Measurements from ENCODE around the gene SLC6A3.

SLC6A3 gene

DNA sequence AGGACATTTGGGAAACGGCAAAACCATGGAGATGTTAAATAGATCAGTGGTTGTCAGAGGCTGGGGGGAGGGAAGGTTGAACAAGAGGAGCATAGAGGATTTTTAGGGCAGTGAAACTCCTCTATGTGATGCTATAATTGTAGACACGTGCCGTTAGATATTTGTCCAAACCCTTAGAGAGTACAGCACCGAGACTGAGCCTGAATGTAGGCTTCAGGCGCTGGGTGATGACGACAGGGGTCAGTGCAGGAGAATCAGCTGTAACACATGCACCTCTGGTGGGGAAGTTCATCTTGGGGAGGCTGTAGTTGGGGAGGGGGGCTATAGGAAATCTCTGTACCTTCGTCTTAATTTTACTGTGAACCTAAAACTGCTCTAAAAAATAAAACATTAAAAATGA, 78.1 kb downstream of the SLC6A3 start:
- TF ChIP-seq, protein P1, sequence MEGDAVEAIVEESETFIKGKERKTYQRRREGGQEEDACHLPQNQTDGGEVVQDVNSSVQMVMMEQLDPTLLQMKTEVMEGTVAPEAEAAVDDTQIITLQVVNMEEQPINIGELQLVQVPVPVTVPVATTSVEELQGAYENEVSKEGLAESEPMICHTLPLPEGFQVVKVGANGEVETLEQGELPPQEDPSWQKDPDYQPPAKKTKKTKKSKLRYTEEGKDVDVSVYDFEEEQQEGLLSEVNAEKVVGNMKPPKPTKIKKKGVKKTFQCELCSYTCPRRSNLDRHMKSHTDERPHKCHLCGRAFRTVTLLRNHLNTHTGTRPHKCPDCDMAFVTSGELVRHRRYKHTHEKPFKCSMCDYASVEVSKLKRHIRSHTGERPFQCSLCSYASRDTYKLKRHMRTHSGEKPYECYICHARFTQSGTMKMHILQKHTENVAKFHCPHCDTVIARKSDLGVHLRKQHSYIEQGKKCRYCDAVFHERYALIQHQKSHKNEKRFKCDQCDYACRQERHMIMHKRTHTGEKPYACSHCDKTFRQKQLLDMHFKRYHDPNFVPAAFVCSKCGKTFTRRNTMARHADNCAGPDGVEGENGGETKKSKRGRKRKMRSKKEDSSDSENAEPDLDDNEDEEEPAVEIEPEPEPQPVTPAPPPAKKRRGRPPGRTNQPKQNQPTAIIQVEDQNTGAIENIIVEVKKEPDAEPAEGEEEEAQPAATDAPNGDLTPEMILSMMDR (IDR thresholded peaks at IDR 0.05; ENCODE audit: control insufficient read depth, insufficient read depth, low read depth, low read length, missing control alignments), result no peak
- DNase-seq (ENCODE audit: low read depth), result no peak
- no peak overlapping the region for H3K4me3 ChIP-seq (ENCODE audit: control insufficient read depth, low read depth, low read length)

DNA sequence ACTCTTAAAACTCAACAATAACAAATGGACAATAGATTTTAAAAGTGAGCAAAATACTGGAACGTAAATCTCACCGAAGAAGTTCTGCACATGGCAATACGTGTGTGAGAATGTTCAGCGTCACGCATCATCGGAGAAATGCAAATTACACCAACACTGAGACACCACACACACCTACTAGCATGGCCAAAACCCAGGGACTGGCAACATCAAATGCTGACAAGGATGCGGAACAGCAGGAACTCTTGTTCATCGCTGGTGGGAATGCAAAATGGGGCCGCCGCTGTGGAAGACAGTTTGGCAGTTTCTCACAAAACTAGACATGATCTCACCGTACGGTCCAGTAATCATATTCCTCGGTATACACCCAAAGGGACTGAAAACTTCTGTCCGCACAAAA, 78.7 kb downstream of the SLC6A3 start:
- no peak overlapping the region for H3K4me3 ChIP-seq (ENCODE audit: control insufficient read depth, low read depth, low read length)
- DNase-seq (ENCODE audit: low read depth), result no peak
- TF ChIP-seq, protein P1 (IDR thresholded peaks at IDR 0.05; ENCODE audit: control insufficient read depth, insufficient read depth, low read depth, low read length, missing control alignments), result no peak

DNA sequence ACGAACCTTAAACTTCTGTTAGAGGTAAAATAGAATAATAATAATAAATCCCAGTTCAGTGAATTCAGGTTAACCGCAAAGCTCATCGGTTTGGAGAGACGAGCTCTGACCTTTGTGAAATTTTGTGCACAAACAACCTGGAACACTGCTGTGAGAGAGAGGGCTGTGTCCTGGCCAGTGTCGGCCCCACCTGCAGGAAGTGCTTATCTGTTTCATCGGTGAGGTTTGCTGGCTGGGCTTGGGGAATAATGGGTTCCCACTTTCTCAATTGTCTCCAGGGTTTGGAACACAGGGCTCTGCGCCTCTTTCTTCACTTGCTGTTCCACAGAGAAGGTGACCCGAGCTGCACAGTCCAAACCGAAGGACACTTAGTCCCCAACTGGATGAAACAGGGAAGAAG, 81.0 kb downstream of the SLC6A3 start:
- TF ChIP-seq, protein P1 (IDR thresholded peaks at IDR 0.05; ENCODE audit: control insufficient read depth, insufficient read depth, low read depth, low read length, missing control alignments), result no peak
- DNase-seq (ENCODE audit: low read depth), result no peak
- H3K4me3 ChIP-seq (ENCODE audit: control insufficient read depth, low read depth, low read length), result no peak overlapping the region

DNA sequence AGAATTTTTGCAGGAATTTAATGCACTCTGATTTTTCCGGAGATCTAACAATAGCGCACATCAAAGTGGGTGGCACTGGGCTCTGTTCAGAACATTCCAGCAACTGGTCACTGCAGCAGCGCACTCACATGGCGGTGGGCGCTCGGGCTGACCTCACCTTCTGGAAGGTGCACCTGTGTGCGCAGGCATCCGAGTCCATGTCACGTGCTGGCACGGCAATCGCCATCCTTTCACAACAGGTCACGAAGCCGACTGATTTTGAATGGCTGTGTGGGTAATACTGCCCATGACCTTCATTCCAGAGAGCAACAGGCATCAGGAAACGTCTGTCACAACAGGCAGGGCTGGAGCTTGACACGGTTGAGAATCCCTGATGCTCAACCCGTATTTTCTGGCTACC, 81.7 kb downstream of the SLC6A3 start:
- TF ChIP-seq, protein P1 (IDR thresholded peaks at IDR 0.05; ENCODE audit: control insufficient read depth, insufficient read depth, low read depth, low read length, missing control alignments), result no peak
- DNase-seq (ENCODE audit: low read depth), result no peak
- no peak overlapping the region for H3K4me3 ChIP-seq (ENCODE audit: control insufficient read depth, low read depth, low read length)

DNA sequence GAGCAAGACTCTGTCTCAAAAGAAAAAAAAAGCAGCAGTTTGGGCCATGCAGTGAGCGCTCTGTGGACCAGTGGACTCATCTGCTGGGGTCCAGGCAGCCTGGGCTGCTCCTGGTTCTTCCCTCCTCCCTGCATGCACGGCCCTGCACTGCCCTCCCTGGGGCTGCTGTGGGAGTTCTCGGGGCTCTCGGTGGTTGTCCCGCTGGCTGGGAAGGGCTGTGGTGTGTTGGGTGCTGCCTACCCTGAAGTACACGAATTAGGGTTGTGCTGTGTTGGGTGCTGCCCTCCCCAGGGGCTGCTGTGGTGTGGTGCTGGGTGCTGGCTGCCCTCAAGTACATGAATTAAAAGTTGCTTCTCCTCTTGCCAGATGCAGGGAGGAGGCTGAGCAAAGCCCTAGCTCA, 82.1 kb downstream of the SLC6A3 start:
- no peak overlapping the region for H3K4me3 ChIP-seq (ENCODE audit: control insufficient read depth, low read depth, low read length)
- no peak for DNase-seq (ENCODE audit: low read depth)

DNA sequence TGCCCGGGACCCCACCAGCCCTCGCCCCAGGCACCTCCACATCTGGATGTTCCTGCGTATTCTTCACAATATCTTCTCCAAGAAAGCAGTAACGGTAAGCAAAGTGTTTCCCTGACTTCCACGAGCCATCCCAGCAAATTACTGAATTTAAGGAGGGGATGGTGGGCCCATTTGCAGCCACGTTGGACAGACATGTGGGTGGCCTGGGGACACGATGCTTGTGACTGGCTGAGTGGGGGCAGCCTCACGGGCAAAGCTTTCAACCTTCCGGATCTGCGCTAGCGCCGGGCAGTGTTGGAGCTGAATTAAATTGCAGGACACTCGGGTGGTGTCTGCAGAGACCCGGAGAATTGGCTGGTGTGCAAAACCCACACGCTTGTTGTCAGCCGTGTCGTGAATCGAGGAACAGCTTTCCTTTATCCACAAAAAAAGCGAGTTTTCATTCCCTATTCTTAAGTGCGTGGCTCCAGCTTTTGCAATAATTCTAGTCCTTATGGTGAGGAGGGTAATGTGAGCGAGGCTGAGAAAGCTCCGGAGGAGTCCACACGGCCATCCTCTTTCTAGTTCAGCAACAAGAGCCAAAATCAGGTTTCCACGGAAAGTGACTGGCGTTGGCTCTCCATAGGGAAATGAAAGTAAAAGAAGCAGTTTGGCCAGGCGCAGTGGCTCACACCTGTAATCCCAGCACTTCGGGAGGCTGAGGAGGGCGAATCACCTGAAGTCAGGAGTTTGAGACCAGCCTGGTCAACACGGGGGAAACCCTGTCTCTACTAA, 82.8 kb downstream of the SLC6A3 start:
- no peak overlapping the region for H3K4me3 ChIP-seq (ENCODE audit: control insufficient read depth, low read depth, low read length)
- TF ChIP-seq, protein P1 (IDR thresholded peaks at IDR 0.05; ENCODE audit: control insufficient read depth, insufficient read depth, low read depth, low read length, missing control alignments), result no peak
- no peak for DNase-seq (ENCODE audit: low read depth)

More for the DNA sequence above, 82.1 kb downstream of the SLC6A3 start:
- TF ChIP-seq, protein P1 (IDR thresholded peaks at IDR 0.05; ENCODE audit: control insufficient read depth, insufficient read depth, low read depth, low read length, missing control alignments), result no peak

All from AG09309 (cell line).